H1 (cell line): Measurements from ENCODE around the gene YWHAB. TPM values are rescaled to one million over a fixed set of nuclear protein-coding genes. Genes with fewer than 3 reads are reported as not detected.

Experiments
- CTCF ChIA-PET: fragments of 300-600 bp; sonication (Branson Sonifier 250); formaldehyde crosslinking; loops from one replicate; lab custom pipeline; 2021; ENCODE audit not compliant: partially characterized antibody; lab: Charles Lee
- POLR2A ChIA-PET: fragments of 300-600 bp; sonication (Branson Sonifier 250); formaldehyde crosslinking; loops from one replicate; lab custom pipeline; 2021; ENCODE audit warnings: inconsistent platforms; ENCODE audit not compliant: partially characterized antibody; lab: Charles Lee
- DNase-seq, 2 experiments: peaks; one replicate each; pipeline versions ENCODE4 v3.0.0 to v3.0.0-alpha.2; 2010 to 2022; ENCODE audit warnings: low spot score in 2 of 2, low read depth in 1 of 2, mixed read lengths in 1 of 2
- FAIRE-seq: peaks from 2 replicates; lab custom pipeline; 2011; peaks lifted over from hg19 to GRCh38; lab: Jason Lieb, UNC
- H2AFZ ChIP-seq: 2 replicates; pipeline ENCODE4 v1.8.1; 2012; ENCODE audit warnings: low read length, inconsistent platforms
- H2AK5ac ChIP-seq: 2 replicates; pipeline ENCODE4 v1.6.1; 2013; ENCODE audit warnings: low read depth, low read length
- H2BK120ac ChIP-seq: replicated peaks from 2 replicates; pipeline ENCODE3; 2013; ENCODE audit warnings: low read depth, low read length, inconsistent platforms
- H2BK12ac ChIP-seq: 2 replicates; pipeline ENCODE4 v1.6.1; 2013; ENCODE audit warnings: low read depth, low read length
- H2BK15ac ChIP-seq: 2 replicates; pipeline ENCODE4 v1.6.1; 2013; ENCODE audit warnings: low read length
- H2BK20ac ChIP-seq: 2 replicates; pipeline ENCODE4 v1.6.1; 2013; ENCODE audit warnings: low read length
- H2BK5ac ChIP-seq: 2 replicates; pipeline ENCODE4 v1.6.1; 2013; ENCODE audit warnings: low read depth, low read length
- H3K14ac ChIP-seq: 2 replicates; pipeline ENCODE4 v1.6.1; 2013; ENCODE audit warnings: inconsistent platforms; ENCODE audit not compliant: insufficient read length
- H3K18ac ChIP-seq: 2 replicates; pipeline ENCODE4 v1.6.1; 2013; ENCODE audit warnings: low read length; ENCODE audit errors: extremely low read depth
- H3K23ac ChIP-seq: 2 replicates; pipeline ENCODE4 v1.6.1; 2013; ENCODE audit warnings: inconsistent platforms; ENCODE audit not compliant: insufficient read length
- H3K23me2 ChIP-seq: 2 replicates; pipeline ENCODE4 v1.6.1; 2013; ENCODE audit warnings: low read depth, low read length
- H3K27ac ChIP-seq: 2 replicates; pipeline ENCODE4 v1.6.1; 2011; ENCODE audit warnings: low read depth, low read length, inconsistent platforms
- H3K27me3 ChIP-seq, 4 experiments: replicated peaks in 1 of 4; 1 replicate in 1 of 4; 2 replicates in 3 of 4; pipeline versions ENCODE4 v1.6.1 to v1.8.1; 2011 to 2013; ENCODE audit warnings: low read length in 3 of 4, mild to moderate bottlenecking in 3 of 4, inconsistent platforms in 2 of 4, mixed read lengths in 2 of 4, moderate library complexity in 1 of 4; ENCODE audit not compliant: control insufficient read depth in 3 of 4, insufficient read depth in 3 of 4; ENCODE audit errors: extremely low read depth in 1 of 4
- H3K36me3 ChIP-seq, 4 experiments: 2 replicates each; pipeline versions ENCODE4 v1.6.1 to v1.8.1; 2011 to 2013; ENCODE audit warnings: mild to moderate bottlenecking in 4 of 4, low read length in 3 of 4, moderate library complexity in 2 of 4, control low read depth in 1 of 4, inconsistent platforms in 1 of 4; ENCODE audit not compliant: insufficient read depth in 4 of 4, control insufficient read depth in 2 of 4
- H3K4ac ChIP-seq: replicated peaks from 2 replicates; pipeline ENCODE3; 2013; ENCODE audit warnings: low read length, low read depth, mixed read lengths, inconsistent platforms; ENCODE audit not compliant: insufficient read length
- H3K4me1 ChIP-seq, 4 experiments: replicated peaks in 1 of 4; 1 replicate in 1 of 4; 2 replicates in 3 of 4; pipeline versions ENCODE4 v1.6.1 to v1.8.1; 2011 to 2013; ENCODE audit warnings: low read length in 3 of 4, inconsistent platforms in 2 of 4, mixed read lengths in 1 of 4; ENCODE audit not compliant: insufficient read depth in 4 of 4, control insufficient read depth in 3 of 4
- H3K4me2 ChIP-seq, 2 experiments: 2 replicates each; pipeline versions ENCODE4 v1.6.1 to v1.8.1; 2011 to 2013; ENCODE audit warnings: low read depth in 2 of 2, low read length in 2 of 2, control low read depth in 1 of 2, inconsistent platforms in 1 of 2, mild to moderate bottlenecking in 1 of 2; ENCODE audit not compliant: insufficient read depth in 1 of 2
- H3K4me3 ChIP-seq, 4 experiments: fragments of 200-600, 300-600 bp in 1 of 4; sonication (generic), shearing (Covaris generic), sonication (Bioruptor Twin) in 1 of 4; 2 replicates each; pipeline versions ENCODE4 v1.5.1 to v1.8.1; 2011 to 2016; ENCODE audit warnings: low read length in 4 of 4, low read depth in 3 of 4, control low read depth in 2 of 4, inconsistent platforms in 2 of 4, mild to moderate bottlenecking in 2 of 4, mixed read lengths in 1 of 4, moderate library complexity in 1 of 4; ENCODE audit not compliant: insufficient read depth in 2 of 4; ENCODE audit errors: extremely low read depth in 1 of 4
- H3K56ac ChIP-seq: replicated peaks from 2 replicates; pipeline ENCODE3; 2013; ENCODE audit warnings: low read depth, mild to moderate bottlenecking, mixed read lengths, low read length, inconsistent platforms; ENCODE audit not compliant: insufficient read length
- H3K79me1 ChIP-seq: 2 replicates; pipeline ENCODE4 v1.6.1; 2013; ENCODE audit warnings: low read depth, low read length, control low read depth
- H3K79me2 ChIP-seq, 2 experiments: 2 replicates each; pipeline versions ENCODE4 v1.6.1 to v1.8.1; 2012 to 2013; ENCODE audit warnings: low read length in 2 of 2, mild to moderate bottlenecking in 2 of 2, inconsistent platforms in 1 of 2; ENCODE audit not compliant: insufficient read depth in 2 of 2, control insufficient read depth in 1 of 2
- H3K9ac ChIP-seq, 4 experiments: replicated peaks in 1 of 4; 1 replicate in 1 of 4; 2 replicates in 3 of 4; pipeline versions ENCODE4 v1.6.1 to v1.8.1; 2011 to 2013; ENCODE audit warnings: low read depth in 3 of 4, low read length in 3 of 4, control low read depth in 2 of 4, mild to moderate bottlenecking in 2 of 4, moderate library complexity in 2 of 4, inconsistent platforms in 1 of 4; ENCODE audit errors: extremely low read depth in 1 of 4
- H3K9me3 ChIP-seq, 2 experiments: 2 replicates each; pipeline versions ENCODE4 v1.6.1 to v1.8.1; 2012 to 2013; ENCODE audit warnings: mild to moderate bottlenecking in 2 of 2, moderate library complexity in 2 of 2, control low read depth in 1 of 2, inconsistent platforms in 1 of 2, low read depth in 1 of 2, low read length in 1 of 2, mixed read lengths in 1 of 2; ENCODE audit not compliant: insufficient read depth in 2 of 2
- H4K20me1 ChIP-seq, 2 experiments: replicated peaks in 1 of 2; 2 replicates each; pipeline versions ENCODE3 to v1.8.1; 2011 to 2013; ENCODE audit warnings: inconsistent platforms in 2 of 2, low read length in 2 of 2, mild to moderate bottlenecking in 1 of 2; ENCODE audit not compliant: insufficient read depth in 2 of 2, control insufficient read depth in 1 of 2
- H4K5ac ChIP-seq: 2 replicates; pipeline ENCODE4 v1.6.1; 2013; ENCODE audit warnings: low read length, low read depth, mixed read lengths, inconsistent platforms; ENCODE audit not compliant: insufficient read length
- H4K8ac ChIP-seq: 2 replicates; pipeline ENCODE4 v1.8.0; 2013; ENCODE audit warnings: mild to moderate bottlenecking, moderate library complexity, low read length, inconsistent platforms; ENCODE audit not compliant: insufficient read depth; ENCODE audit errors: extremely low read depth
- H4K91ac ChIP-seq: replicated peaks from 2 replicates; pipeline ENCODE3; 2013; ENCODE audit warnings: low read length, mixed read lengths, inconsistent platforms; ENCODE audit not compliant: insufficient read length
- SAP30 ChIP-seq: fragments of 300-600 bp; sonication (generic); IDR thresholded peaks from 2 replicates; pipeline ENCODE4 v1.7.1; 2012; ENCODE audit warnings: low read length, moderate library complexity, mild to moderate bottlenecking, inconsistent platforms; ENCODE audit not compliant: insufficient read depth, insufficient replicate concordance
- ZNF274 ChIP-seq: IDR thresholded peaks from 2 replicates; pipeline ENCODE4 v1.7.0; 2012; ENCODE audit warnings: low read length, borderline replicate concordance; ENCODE audit errors: extremely low read depth
- WGBS, 2 experiments: shearing (Covaris generic) in 1 of 2; methylation state at CpG; one replicate each; pipeline versions ENCODE4 v1.1.6 to v1.1.7; 2013 to 2015; ENCODE audit warnings: low lambda C conversion rate in 2 of 2, mixed read lengths in 2 of 2, inconsistent platforms in 1 of 2, low coverage in 1 of 2, missing lambda C conversion rate in 1 of 2; ENCODE audit not compliant: insufficient replicate concordance in 2 of 2, insufficient coverage in 1 of 2, insufficient read length in 1 of 2; ENCODE audit errors: extremely low coverage in 1 of 2, missing lambda C conversion rate in 1 of 2; 5-methylcytosine and 5-hydroxymethylcytosine counted together
- polyA plus RNA-seq, 7 experiments: library from polyadenylated mRNA; depleted of rRNA in 3 of 7; stranded (reverse) in 5 of 7; unstranded in 2 of 7; fragments of >200 nt in 5 of 7; fragments of 200-250 nt in 2 of 7; gene quantifications; 1 replicate in 5 of 7; 2 replicates in 1 of 7; 4 replicates in 1 of 7; pipeline versions ENCODE4 v1.2.1 to v1.2.3, GENCODE V29; 2011 to 2013; ENCODE audit warnings: missing spikeins in 2 of 7, mixed read lengths in 2 of 7
- total RNA-seq: library from RNA; stranded (reverse); fragmentation: NEBNext Ultra II Directional; extraction: Animal tissue kit (Norgen Biotek cat#: 25700); gene quantifications from 2 replicates; pipeline ENCODE4 v1.2.1, GENCODE V29; 2021

YWHAB gene
- total and polyA plus RNA-seq, 2 of the 8 experiments (the other 6 are each of a cell fraction or from before 2014, with no cell fraction given), result 72.9 to 256 TPM

- no peak overlapping the region for H2AFZ ChIP-seq
- H3K4me3 ChIP-seq, result no peak overlapping the region
- no peak overlapping the region for H4K91ac ChIP-seq
- no peak overlapping the region for H3K18ac ChIP-seq
- H3K23ac ChIP-seq, result no peak overlapping the region
- H3K36me3 ChIP-seq, result peaks cover 11 to 51% (median 34%) of the 10 kb centered on the region in 4 experiments
- ChIA-PET CTCF (interaction anchor here (0.6 to 0.9 kb wide), 2 partner anchors 41 to 243 kb away, joined by 3 read pairs; no protein-coding TSS in a partner anchor), POLR2A (interaction anchor here (4.9 kb wide), 1 partner anchor 13 kb away, joined by 27 read pairs; no protein-coding TSS in a partner anchor)
- DNase-seq (no peak), FAIRE-seq (no peak)
- no peaks in the 10 kb centered on the region for H3K9me3 ChIP-seq
- no peak overlapping the region for H3K9ac ChIP-seq
- no peak overlapping the region for H3K56ac ChIP-seq
- H3K14ac ChIP-seq, result no peak overlapping the region
- H2AK5ac ChIP-seq, result no peak overlapping the region
- H4K20me1 ChIP-seq, result peaks cover 0 to 6% of the 10 kb centered on the region in 2 experiments
- H3K27me3 ChIP-seq, result no peaks in the 10 kb centered on the region
- no peak overlapping the region for H2BK20ac ChIP-seq
- H2BK5ac ChIP-seq, result no peak overlapping the region
- TF ChIP-seq SAP30 (no peak), ZNF274 (no peak)
- no peak overlapping the region for H3K4ac ChIP-seq
- no peaks in the 10 kb centered on the region for H3K4me1 ChIP-seq
- no peak overlapping the region for H3K4me2 ChIP-seq
- no peak overlapping the region for H4K8ac ChIP-seq
- H2BK12ac ChIP-seq, result no peak overlapping the region
- no peak overlapping the region for H2BK120ac ChIP-seq
- no peaks in the 10 kb centered on the region; the same call in 1 of the 2 replicates for H3K79me1 ChIP-seq
- H2BK15ac ChIP-seq, result no peak overlapping the region
- no peaks in the 10 kb centered on the region for H3K79me2 ChIP-seq
- H3K27ac ChIP-seq, result no peak overlapping the region
- H4K5ac ChIP-seq, result no peak overlapping the region
- WGBS, 2 experiments, result 62% methylated on average over 3 of the region's 3 CpGs; no CpG with 5 or more reads in 1 of the 2 experiments
- H3K23me2 ChIP-seq, result no peaks in the 10 kb centered on the region
Measured at GRCh38 chr20:44928595-44928994, 43.1 kb downstream of the YWHAB start.
